Kidney (tissue), 14 donors: ENCODE measurements around the gene ARAF. TPM values are rescaled to one million over a fixed set of nuclear protein-coding genes. Genes with fewer than 3 reads are reported as not detected.

ENCODE experiments used
- DNase-seq, 5 donors: peaks; one replicate each; pipeline ENCODE4 v3.0.0-alpha.2; 2013 to 2020
- FAIRE-seq: peaks from 2 replicates; lab custom pipeline; 2012; peaks lifted over from hg19 to GRCh38; lab: Jason Lieb, UNC
- H3K27ac ChIP-seq, 2 donors: one replicate each; pipeline ENCODE4 v1.7.0; 2013; ENCODE audit warnings: low read depth in 2 of 2, low read length in 2 of 2, inconsistent platforms in 1 of 2
- H3K27me3 ChIP-seq: one replicate; pipeline ENCODE4 v1.7.1; 2013; ENCODE audit warnings: low read length, inconsistent platforms; ENCODE audit not compliant: control insufficient read depth, insufficient read depth
- H3K36me3 ChIP-seq, 3 donors: one replicate each; pipeline versions ENCODE4 v1.7.0 to v1.7.1; 2013; ENCODE audit warnings: low read length in 3 of 3, control low read depth in 1 of 3, inconsistent platforms in 1 of 3; ENCODE audit not compliant: insufficient read depth in 3 of 3, control insufficient read depth in 2 of 3
- H3K4me1 ChIP-seq, 3 donors: one replicate each; pipeline versions ENCODE4 v1.7.0 to v1.7.1; 2013; ENCODE audit warnings: low read length in 3 of 3, inconsistent platforms in 1 of 3, low read depth in 1 of 3; ENCODE audit not compliant: control insufficient read depth in 2 of 3, insufficient read depth in 2 of 3
- H3K4me3 ChIP-seq, 3 donors: one replicate each; pipeline versions ENCODE4 v1.7.0 to v1.8.1; 2013; ENCODE audit warnings: low read length in 3 of 3, control low read depth in 1 of 3, inconsistent platforms in 1 of 3
- H3K9ac ChIP-seq, 3 donors: one replicate each; pipeline versions ENCODE4 v1.7.0 to v1.7.1; 2013; ENCODE audit warnings: low read length in 3 of 3, control low read depth in 1 of 3, inconsistent platforms in 1 of 3
- H3K9me3 ChIP-seq, 3 donors: one replicate each; pipeline versions ENCODE4 v1.7.0 to v1.7.1; 2013; ENCODE audit warnings: low read length in 3 of 3, control low read depth in 1 of 3, inconsistent platforms in 1 of 3; ENCODE audit not compliant: control insufficient read depth in 2 of 3, insufficient read depth in 1 of 3
- CTCF ChIP-seq: IDR thresholded peaks from 3 replicates; pipeline ENCODE4 v1.5.1; 2012; ENCODE audit warnings: mild to moderate bottlenecking, moderate library complexity, borderline replicate concordance; ENCODE audit not compliant: insufficient read depth; ENCODE audit errors: extremely low read depth
- intact Hi-C: fragments of 100-400 bp; cut with DNase I; formaldehyde crosslinking; loops from one replicate; pipeline ENCODE4 v1.11.1; 2022
- polyA plus RNA-seq: library from polyadenylated mRNA; stranded (reverse); fragments of 350-450 nt; fragmentation: Illumina TruSeq; extraction: RNeasy Lipid Tissue Mini Kit (QIAGEN cat#74804); gene quantifications from one replicate; pipeline ENCODE4 v1.2.3, GENCODE V29; 2014; ENCODE audit warnings: low read depth, low replicate concordance; ENCODE audit not compliant: insufficient read depth
- total RNA-seq: library from RNA; stranded (reverse); fragmentation: NEBNext Ultra II Directional; extraction: Animal tissue kit (Norgen Biotek cat#: 25700); gene quantifications from one replicate; pipeline ENCODE4 v1.2.1, GENCODE V29; 2021
- donor health status: control.
- donor health status: control.
- donor health status: control.
- donor health status: control.
- donor health status: control.
- donor health status: DM: yes; HTN: yes; CAD: no.
- donor health status: Normal renal cell carcinoma (clear cell type).

Gene ARAF
- total and polyA plus RNA-seq, 2 donors from 2014 or later: 79.4 to 105 TPM

GRCh38 chrX:47608130-47608810 lies 47.3 kb downstream of the ARAF start:
- intact Hi-C loops: no loop called here
- Histone ChIP-seq H3K27me3 (no peaks in the 10 kb centered on the region), H3K9ac (no peak overlapping the region), H3K27ac (no peak overlapping the region), H3K4me3 (no peak overlapping the region), H3K36me3 (no peaks in the 10 kb centered on the region), H3K9me3 (no peaks in the 10 kb centered on the region), H3K4me1 (no peaks in the 10 kb centered on the region)
- TF ChIP-seq CTCF: no peak
- no peak for FAIRE-seq
- DNase-seq: peak in 3 of 5 donors; percentile 24 to 43 (median 39)

GRCh38 chrX:47610511-47610910 lies 49.5 kb downstream of the ARAF start:
- no peak for DNase-seq
- TF ChIP-seq CTCF: no peak
- no peaks in the 10 kb centered on the region for H3K36me3 ChIP-seq
- FAIRE-seq: no peak
- no peaks in the 10 kb centered on the region for H3K9me3 ChIP-seq
- no peaks in the 10 kb centered on the region for H3K27me3 ChIP-seq
- H3K4me3 ChIP-seq: no peak overlapping the region
- intact Hi-C loops: no loop called here
- no peak overlapping the region for H3K9ac ChIP-seq
- no peaks in the 10 kb centered on the region for H3K4me1 ChIP-seq
- no peak overlapping the region for H3K27ac ChIP-seq

- FAIRE-seq (no peak), DNase-seq (no peak)
- intact Hi-C loops: no loop called here
- H3K4me1 ChIP-seq: no peaks in the 10 kb centered on the region
- H3K27ac ChIP-seq: no peak overlapping the region
- H3K9ac ChIP-seq: no peak overlapping the region
- H3K27me3 ChIP-seq: no peaks in the 10 kb centered on the region
- H3K36me3 ChIP-seq: no peaks in the 10 kb centered on the region
- no peak for TF ChIP-seq CTCF
- no peaks in the 10 kb centered on the region for H3K9me3 ChIP-seq
- no peak overlapping the region for H3K4me3 ChIP-seq
Observed at GRCh38 chrX:47611489-47611888, 50.5 kb downstream of the ARAF start.

- no peak overlapping the region for H3K9ac ChIP-seq
- H3K27ac ChIP-seq: no peak overlapping the region
- no peaks in the 10 kb centered on the region for H3K4me1 ChIP-seq
- no peaks in the 10 kb centered on the region for H3K36me3 ChIP-seq
- H3K4me3 ChIP-seq: no peak overlapping the region
- no peaks in the 10 kb centered on the region for H3K27me3 ChIP-seq
- intact Hi-C loops: no loop called here
- no peak for TF ChIP-seq CTCF
- FAIRE-seq (no peak), DNase-seq (no peak)
- no peaks in the 10 kb centered on the region for H3K9me3 ChIP-seq
Observed at GRCh38 chrX:47611926-47612325, 50.9 kb downstream of the ARAF start.
